Measurements from ENCODE around the gene GBF1.

DNA sequence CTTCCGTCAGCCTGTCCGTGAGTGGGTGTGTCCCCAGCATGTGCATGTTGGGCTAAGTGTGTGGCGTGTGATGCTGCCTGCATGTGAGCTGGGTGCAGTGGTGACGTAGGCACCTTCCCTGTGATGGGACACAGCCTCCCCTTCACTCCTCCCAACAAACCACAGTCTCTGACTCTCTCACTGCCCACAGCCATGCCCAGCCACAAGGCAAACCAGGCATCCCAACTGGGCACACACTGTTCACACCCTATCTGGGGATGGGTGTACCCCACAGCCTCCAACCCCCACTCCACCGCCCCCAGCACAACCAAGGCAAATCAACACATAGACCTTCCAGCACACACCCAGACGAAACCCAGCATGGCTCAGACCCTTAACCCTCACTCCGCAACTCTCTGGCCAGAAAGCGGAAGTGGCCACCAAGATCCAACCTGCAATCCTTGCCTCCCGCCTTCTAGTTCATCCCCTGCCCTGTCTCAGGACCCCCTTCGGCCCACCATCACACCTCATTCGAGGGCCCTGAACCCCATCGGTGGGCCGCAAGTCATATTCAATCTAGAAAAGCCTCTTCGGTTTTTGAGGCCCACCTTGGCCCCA, 162.9 kb downstream of the GBF1 start:
- TF ChIP-seq, protein P1, sequence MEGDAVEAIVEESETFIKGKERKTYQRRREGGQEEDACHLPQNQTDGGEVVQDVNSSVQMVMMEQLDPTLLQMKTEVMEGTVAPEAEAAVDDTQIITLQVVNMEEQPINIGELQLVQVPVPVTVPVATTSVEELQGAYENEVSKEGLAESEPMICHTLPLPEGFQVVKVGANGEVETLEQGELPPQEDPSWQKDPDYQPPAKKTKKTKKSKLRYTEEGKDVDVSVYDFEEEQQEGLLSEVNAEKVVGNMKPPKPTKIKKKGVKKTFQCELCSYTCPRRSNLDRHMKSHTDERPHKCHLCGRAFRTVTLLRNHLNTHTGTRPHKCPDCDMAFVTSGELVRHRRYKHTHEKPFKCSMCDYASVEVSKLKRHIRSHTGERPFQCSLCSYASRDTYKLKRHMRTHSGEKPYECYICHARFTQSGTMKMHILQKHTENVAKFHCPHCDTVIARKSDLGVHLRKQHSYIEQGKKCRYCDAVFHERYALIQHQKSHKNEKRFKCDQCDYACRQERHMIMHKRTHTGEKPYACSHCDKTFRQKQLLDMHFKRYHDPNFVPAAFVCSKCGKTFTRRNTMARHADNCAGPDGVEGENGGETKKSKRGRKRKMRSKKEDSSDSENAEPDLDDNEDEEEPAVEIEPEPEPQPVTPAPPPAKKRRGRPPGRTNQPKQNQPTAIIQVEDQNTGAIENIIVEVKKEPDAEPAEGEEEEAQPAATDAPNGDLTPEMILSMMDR (IDR thresholded peaks at IDR 0.05; ENCODE audit: insufficient read depth, low read length): no peak
- no peak for TF ChIP-seq POLR2AphosphoS5 (IDR thresholded peaks at IDR 0.05; ENCODE audit: low read depth)
